G401.6 (cell line): ENCODE measurements around the gene NR3C2.
"Not testable (repeated sequence)": the region's sequence is repeated elsewhere in the genome, so short reads cannot be mapped to it uniquely, and the experiment has no call there.

Experiments used
- FAIRE-seq: peaks from 2 replicates; lab custom pipeline; 2012; peaks lifted over from hg19 to GRCh38; lab: Jason Lieb, UNC

The NR3C2 gene

GRCh38 chr4:148101790-148102189 lies 340.4 kb downstream of the NR3C2 start:
- FAIRE-seq: no peak

GRCh38 chr4:148101235-148101634 lies 341.0 kb downstream of the NR3C2 start:
- no peak for FAIRE-seq

- FAIRE-seq: no peak
Observed at GRCh38 chr4:148097801-148098200, 344.4 kb downstream of the NR3C2 start.

GRCh38 chr4:148095346-148095923 lies 346.8 kb downstream of the NR3C2 start:
- FAIRE-seq: no peak

GRCh38 chr4:148094149-148094548 lies 348.1 kb downstream of the NR3C2 start:
- FAIRE-seq: no peak

GRCh38 chr4:148093065-148093464 lies 349.1 kb downstream of the NR3C2 start:
- no peak for FAIRE-seq

GRCh38 chr4:148092316-148093014 lies 349.7 kb downstream of the NR3C2 start:
- FAIRE-seq: no peak

- no peak for FAIRE-seq
Observed at GRCh38 chr4:148091896-148092295, 350.3 kb downstream of the NR3C2 start.

- FAIRE-seq: no peak
Observed at GRCh38 chr4:148090503-148091476, 351.4 kb downstream of the NR3C2 start.

GRCh38 chr4:148090029-148090428 lies 352.2 kb downstream of the NR3C2 start:
- FAIRE-seq: no peak

GRCh38 chr4:148089624-148090023 lies 352.6 kb downstream of the NR3C2 start:
- no peak for FAIRE-seq

GRCh38 chr4:148083073-148083472 lies 359.1 kb downstream of the NR3C2 start:
- FAIRE-seq: not testable (repeated sequence)

- no peak for FAIRE-seq
Observed at GRCh38 chr4:148081745-148082144, 360.5 kb downstream of the NR3C2 start.

GRCh38 chr4:148081267-148081666 lies 360.9 kb downstream of the NR3C2 start:
- no peak for FAIRE-seq

GRCh38 chr4:148079961-148080360 lies 362.3 kb downstream of the NR3C2 start:
- no peak for FAIRE-seq

GRCh38 chr4:148078061-148078460 lies 364.2 kb downstream of the NR3C2 start:
- no peak for FAIRE-seq

- no peak for FAIRE-seq
Observed at GRCh38 chr4:148077581-148077980, 364.6 kb downstream of the NR3C2 start.

GRCh38 chr4:148076964-148077363 lies 365.2 kb downstream of the NR3C2 start:
- no peak for FAIRE-seq

GRCh38 chr4:148075438-148075837 lies 366.8 kb downstream of the NR3C2 start:
- FAIRE-seq: no peak

GRCh38 chr4:148074462-148074861 lies 367.8 kb downstream of the NR3C2 start:
- no peak for FAIRE-seq

GRCh38 chr4:148073349-148073748 lies 368.9 kb downstream of the NR3C2 start:
- no peak for FAIRE-seq

GRCh38 chr4:148072789-148073188 lies 369.4 kb downstream of the NR3C2 start:
- no peak for FAIRE-seq

- no peak for FAIRE-seq
Observed at GRCh38 chr4:148071009-148071408, 371.2 kb downstream of the NR3C2 start.
